HUES48 (cell line): ENCODE measurements around the gene ANK3.

ENCODE experiments used
- H3K27ac ChIP-seq: one replicate; pipeline ENCODE4 v1.7.0; 2013; ENCODE audit warnings: low read depth, low read length, inconsistent platforms
- H3K27me3 ChIP-seq: 2 replicates; pipeline ENCODE4 v1.6.1; 2013; ENCODE audit warnings: mild to moderate bottlenecking, low read length; ENCODE audit not compliant: control insufficient read depth, insufficient read depth
- H3K36me3 ChIP-seq: 2 replicates; pipeline ENCODE4 v1.6.1; 2013; ENCODE audit warnings: low read length; ENCODE audit not compliant: control insufficient read depth, insufficient read depth
- H3K4me1 ChIP-seq: 2 replicates; pipeline ENCODE4 v1.6.1; 2013; ENCODE audit warnings: mild to moderate bottlenecking, low read length; ENCODE audit not compliant: control insufficient read depth, insufficient read depth
- H3K4me3 ChIP-seq: 2 replicates; pipeline ENCODE4 v1.5.1; 2013; ENCODE audit warnings: mild to moderate bottlenecking, low read depth, low read length
- H3K9ac ChIP-seq: 2 replicates; pipeline ENCODE4 v1.6.1; 2013; ENCODE audit warnings: mild to moderate bottlenecking, low read depth, low read length, moderate library complexity
- H3K9me3 ChIP-seq: 2 replicates; pipeline ENCODE4 v1.6.1; 2013; ENCODE audit warnings: low read length; ENCODE audit not compliant: control insufficient read depth, insufficient read depth

Gene ANK3

GRCh38 chr10:60305380-60305892 is 84.2 kb downstream of the ANK3 start:
- Histone ChIP-seq H3K27ac (no peak overlapping the region), H3K36me3 (no peaks in the 10 kb centered on the region), H3K9me3 (no peaks in the 10 kb centered on the region), H3K9ac (no peak overlapping the region), H3K4me3 (no peak overlapping the region), H3K4me1 (peaks cover 10% of the 10 kb centered on the region), H3K27me3 (no peaks in the 10 kb centered on the region)

- no peak overlapping the region for H3K27ac ChIP-seq
- H3K9ac ChIP-seq, result no peak overlapping the region
- no peaks in the 10 kb centered on the region for H3K9me3 ChIP-seq
- peaks cover 16% of the 10 kb centered on the region for H3K4me1 ChIP-seq
- H3K36me3 ChIP-seq, result no peaks in the 10 kb centered on the region
- H3K4me3 ChIP-seq, result no peak overlapping the region
- H3K27me3 ChIP-seq, result no peaks in the 10 kb centered on the region
Measured at GRCh38 chr10:60304829-60305379, 84.8 kb downstream of the ANK3 start.

- Histone ChIP-seq H3K27ac (no peak overlapping the region), H3K9me3 (no peaks in the 10 kb centered on the region), H3K4me3 (no peak overlapping the region), H3K27me3 (no peaks in the 10 kb centered on the region), H3K9ac (no peak overlapping the region), H3K4me1 (peaks cover 24% of the 10 kb centered on the region), H3K36me3 (no peaks in the 10 kb centered on the region)
Measured at GRCh38 chr10:60303778-60304177, 85.9 kb downstream of the ANK3 start.

GRCh38 chr10:60299961-60300883 is 89.5 kb downstream of the ANK3 start:
- H3K27ac ChIP-seq, result peak overlapping the region; percentile 68
- no peaks in the 10 kb centered on the region for H3K27me3 ChIP-seq
- H3K4me1 ChIP-seq, result peaks cover 32% of the 10 kb centered on the region
- H3K4me3 ChIP-seq, result peak overlapping the region; percentile 3; the same call in 1 of the 2 replicates
- no peaks in the 10 kb centered on the region for H3K9me3 ChIP-seq
- H3K36me3 ChIP-seq, result no peaks in the 10 kb centered on the region
- H3K9ac ChIP-seq, result no peak overlapping the region; the same call in 1 of the 2 replicates

GRCh38 chr10:60299390-60299778 is 90.3 kb downstream of the ANK3 start:
- peaks cover 26% of the 10 kb centered on the region for H3K4me1 ChIP-seq
- H3K27me3 ChIP-seq, result no peaks in the 10 kb centered on the region
- H3K36me3 ChIP-seq, result no peaks in the 10 kb centered on the region
- H3K4me3 ChIP-seq, result no peak overlapping the region
- H3K9ac ChIP-seq, result no peak overlapping the region
- H3K27ac ChIP-seq, result no peak overlapping the region
- H3K9me3 ChIP-seq, result no peaks in the 10 kb centered on the region

- no peaks in the 10 kb centered on the region for H3K36me3 ChIP-seq
- no peak overlapping the region for H3K4me3 ChIP-seq
- H3K27me3 ChIP-seq, result no peaks in the 10 kb centered on the region
- no peak overlapping the region for H3K9ac ChIP-seq
- peaks cover 26% of the 10 kb centered on the region for H3K4me1 ChIP-seq
- no peaks in the 10 kb centered on the region for H3K9me3 ChIP-seq
- H3K27ac ChIP-seq, result no peak overlapping the region
Measured at GRCh38 chr10:60298408-60299389, 91.0 kb downstream of the ANK3 start.

- H3K4me1 ChIP-seq, result peaks cover 26% of the 10 kb centered on the region
- no peak overlapping the region for H3K9ac ChIP-seq
Measured at GRCh38 chr10:60296073-60296472, 93.6 kb downstream of the ANK3 start.

GRCh38 chr10:60295028-60295937 is 94.4 kb downstream of the ANK3 start:
- no peak overlapping the region for H3K4me3 ChIP-seq
- H3K36me3 ChIP-seq, result no peaks in the 10 kb centered on the region
- H3K4me1 ChIP-seq, result peaks cover 20% of the 10 kb centered on the region
- H3K9ac ChIP-seq, result no peak overlapping the region
- no peaks in the 10 kb centered on the region for H3K9me3 ChIP-seq
- H3K27me3 ChIP-seq, result no peaks in the 10 kb centered on the region
- H3K27ac ChIP-seq, result no peak overlapping the region

More at GRCh38 chr10:60296073-60296472, 93.6 kb downstream of the ANK3 start:
- Histone ChIP-seq H3K4me3 (no peak overlapping the region), H3K27ac (no peak overlapping the region), H3K36me3 (no peaks in the 10 kb centered on the region), H3K9me3 (no peaks in the 10 kb centered on the region), H3K27me3 (no peaks in the 10 kb centered on the region)

GRCh38 chr10:60293581-60294175 is 96.0 kb downstream of the ANK3 start:
- Histone ChIP-seq H3K27ac (no peak overlapping the region), H3K9me3 (no peaks in the 10 kb centered on the region), H3K36me3 (no peaks in the 10 kb centered on the region), H3K4me1 (peaks cover 8% of the 10 kb centered on the region), H3K9ac (no peak overlapping the region), H3K27me3 (no peaks in the 10 kb centered on the region), H3K4me3 (no peak overlapping the region)
